ENCODE measurements around the gene SART1.

The SART1 gene

GRCh38 chr11:65964906-65965305 lies 3.4 kb downstream of the SART1 start:
- DNase-seq (ENCODE audit: low read depth in 2 of 2): no peak

- DNase-seq (ENCODE audit: low read depth in 2 of 2): no peak
Observed at GRCh38 chr11:65965986-65966762, 4.6 kb downstream of the SART1 start.

- no peak for DNase-seq (ENCODE audit: low read depth in 2 of 2)
Observed at GRCh38 chr11:65967329-65967934, 5.9 kb downstream of the SART1 start.

GRCh38 chr11:65968600-65969482 lies 7.3 kb downstream of the SART1 start:
- DNase-seq (ENCODE audit: low read depth in 2 of 2): no peak

- no peak for DNase-seq (ENCODE audit: low read depth in 2 of 2)
Observed at GRCh38 chr11:65972116-65972515, 10.6 kb downstream of the SART1 start.

- DNase-seq (ENCODE audit: low read depth in 2 of 2): no peak
Observed at GRCh38 chr11:65973439-65974110, 12.0 kb downstream of the SART1 start.

GRCh38 chr11:65975771-65976170 lies 14.2 kb downstream of the SART1 start:
- DNase-seq (ENCODE audit: low read depth in 2 of 2): no peak

GRCh38 chr11:65976216-65977176 lies 15.0 kb downstream of the SART1 start:
- no peak for DNase-seq (ENCODE audit: low read depth in 2 of 2)

- DNase-seq (ENCODE audit: low read depth in 2 of 2): no peak
Observed at GRCh38 chr11:65977621-65978390, 16.3 kb downstream of the SART1 start.

- no peak for DNase-seq (ENCODE audit: low read depth in 2 of 2)
Observed at GRCh38 chr11:65978391-65979238, 17.1 kb downstream of the SART1 start.

- no peak for DNase-seq (ENCODE audit: low read depth in 2 of 2)
Observed at GRCh38 chr11:65979261-65979759, 17.8 kb downstream of the SART1 start.

GRCh38 chr11:65981101-65981740 lies 19.7 kb downstream of the SART1 start:
- DNase-seq (ENCODE audit: low read depth in 2 of 2): no peak

- DNase-seq (ENCODE audit: low read depth in 2 of 2): no peak
Observed at GRCh38 chr11:65981972-65982823, 20.7 kb downstream of the SART1 start.

GRCh38 chr11:65982824-65983588 lies 21.5 kb downstream of the SART1 start:
- DNase-seq (ENCODE audit: low read depth in 2 of 2): no peak

- no peak for DNase-seq (ENCODE audit: low read depth in 2 of 2)
Observed at GRCh38 chr11:65983589-65983987, 22.1 kb downstream of the SART1 start.

GRCh38 chr11:65987336-65987735 lies 25.8 kb downstream of the SART1 start:
- no peak for DNase-seq (ENCODE audit: low read depth in 2 of 2)
